HG02943 (cell line): ENCODE data around the gene TRMT44.

ENCODE experiments used
- ATAC-seq: cut with Tn5 transposase; IDR thresholded peaks from one replicate; pipeline ENCODE4 v1.9.1; 2021; ENCODE audit warnings: mild to moderate bottlenecking, low read depth, moderate library complexity; ENCODE audit not compliant: unreplicated experiment

The TRMT44 gene

DNA sequence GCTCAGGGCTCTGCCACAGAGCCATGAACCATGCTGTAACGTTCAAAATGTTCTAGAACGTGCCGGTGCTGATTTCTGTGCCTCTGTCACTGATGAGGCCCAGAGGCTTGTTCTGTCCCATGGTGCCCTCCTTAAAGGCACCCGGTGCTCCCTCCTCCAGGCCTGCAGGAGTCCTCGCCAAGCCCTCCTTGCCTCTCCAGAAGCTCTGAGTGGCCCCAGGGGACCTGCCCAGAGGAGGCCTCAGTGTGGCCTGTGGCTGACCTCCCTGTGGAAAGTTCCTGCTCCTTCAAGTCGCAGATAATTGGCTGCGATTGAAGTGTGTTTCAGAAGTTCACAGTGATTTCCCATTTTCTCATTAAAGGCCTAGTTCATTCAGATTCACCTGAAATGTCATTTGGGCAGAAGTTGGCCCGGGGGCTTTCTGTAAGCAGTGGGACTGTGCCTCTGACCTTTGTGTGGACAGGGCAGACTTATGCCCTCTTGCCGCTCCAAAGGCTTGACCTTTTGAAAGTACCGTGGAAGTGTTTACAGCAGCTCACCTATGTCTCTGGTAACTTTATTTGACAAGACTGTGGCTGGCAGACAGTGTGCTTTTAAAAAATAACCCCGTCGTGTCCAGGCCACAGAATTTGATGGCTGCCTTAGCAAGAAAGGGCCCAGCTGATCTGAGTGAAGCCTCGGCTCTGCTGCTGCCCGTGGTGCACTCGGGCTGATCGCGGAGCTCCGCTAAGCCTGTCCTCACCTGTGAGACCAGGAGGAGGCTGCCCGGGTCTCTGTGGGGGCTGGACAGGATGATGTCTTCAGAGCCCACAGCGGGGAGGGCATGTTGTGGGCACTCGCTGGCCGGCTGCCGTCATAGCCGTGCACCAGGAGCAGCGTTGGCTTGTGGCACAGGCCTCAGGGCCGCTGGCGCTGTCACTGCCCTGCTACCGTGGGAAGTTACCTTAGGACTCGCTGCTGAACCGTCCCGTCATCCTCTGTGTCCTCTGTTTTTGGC, 25.3 kb downstream of the TRMT44 start:
- ATAC-seq: no peak

- ATAC-seq: no peak
Observed at GRCh38 chr4:8467016-8467415, 26.4 kb downstream of the TRMT44 start.

GRCh38 chr4:8468746-8469535, 28.4 kb downstream of the TRMT44 start:
- no peak for ATAC-seq

GRCh38 chr4:8469550-8469949, 29.0 kb downstream of the TRMT44 start:
- no peak for ATAC-seq

DNA sequence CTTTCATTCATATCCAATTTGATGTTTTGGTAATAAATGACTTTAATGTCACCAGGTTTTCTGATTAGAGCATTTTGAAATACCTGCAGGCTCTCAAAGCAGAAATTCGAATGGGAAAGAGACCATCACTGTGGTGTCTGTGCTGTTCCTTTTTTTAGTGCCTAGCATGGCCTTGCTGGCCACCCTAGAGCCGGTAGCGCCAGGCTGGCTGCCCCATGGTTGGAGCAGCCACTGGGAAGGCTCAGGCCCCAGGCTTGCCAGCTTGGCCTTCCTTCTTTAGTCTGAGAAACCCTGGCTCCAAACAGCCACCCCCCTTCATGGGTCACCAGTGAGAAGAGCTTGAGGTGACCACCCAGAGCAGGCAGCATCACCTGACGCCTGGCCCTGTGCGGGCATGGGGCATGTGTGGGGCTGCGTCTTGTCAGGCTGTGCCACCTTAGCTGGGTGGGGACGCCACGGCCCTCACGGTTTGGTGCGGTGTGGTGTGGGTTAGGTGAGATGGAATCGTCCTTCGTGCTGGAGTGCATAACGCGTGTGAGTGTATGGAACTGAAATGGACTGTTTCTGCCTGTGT, 30.0 kb downstream of the TRMT44 start:
- ATAC-seq: no peak

GRCh38 chr4:8471211-8471875, 30.8 kb downstream of the TRMT44 start:
- no peak for ATAC-seq

GRCh38 chr4:8472158-8472688, 31.6 kb downstream of the TRMT44 start:
- ATAC-seq: no peak

DNA sequence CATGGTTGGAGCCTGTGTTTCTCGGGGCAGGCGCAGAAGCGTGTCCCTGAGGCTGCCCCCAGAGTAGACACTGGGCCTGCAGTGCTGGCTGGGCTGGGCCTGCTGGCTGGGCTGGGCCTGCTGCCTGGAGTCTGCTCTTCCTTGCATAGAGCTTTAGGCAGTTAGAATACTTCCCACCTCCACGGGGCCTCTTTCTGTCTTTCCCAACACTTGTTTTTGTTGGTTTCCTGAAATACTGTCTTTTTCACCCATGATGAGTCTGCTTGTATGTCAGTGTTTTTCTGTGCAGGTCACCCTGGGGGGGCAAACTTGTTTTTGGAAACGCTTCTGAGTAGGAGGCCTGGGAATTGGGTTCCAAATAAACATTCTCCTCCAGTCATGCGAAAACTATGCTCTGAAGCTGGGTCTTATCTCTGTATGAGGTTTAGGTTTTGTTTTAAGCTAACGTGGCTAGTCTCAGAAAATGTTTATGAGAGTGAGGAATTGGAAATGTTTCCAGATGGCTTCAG, 32.2 kb downstream of the TRMT44 start:
- no peak for ATAC-seq

DNA sequence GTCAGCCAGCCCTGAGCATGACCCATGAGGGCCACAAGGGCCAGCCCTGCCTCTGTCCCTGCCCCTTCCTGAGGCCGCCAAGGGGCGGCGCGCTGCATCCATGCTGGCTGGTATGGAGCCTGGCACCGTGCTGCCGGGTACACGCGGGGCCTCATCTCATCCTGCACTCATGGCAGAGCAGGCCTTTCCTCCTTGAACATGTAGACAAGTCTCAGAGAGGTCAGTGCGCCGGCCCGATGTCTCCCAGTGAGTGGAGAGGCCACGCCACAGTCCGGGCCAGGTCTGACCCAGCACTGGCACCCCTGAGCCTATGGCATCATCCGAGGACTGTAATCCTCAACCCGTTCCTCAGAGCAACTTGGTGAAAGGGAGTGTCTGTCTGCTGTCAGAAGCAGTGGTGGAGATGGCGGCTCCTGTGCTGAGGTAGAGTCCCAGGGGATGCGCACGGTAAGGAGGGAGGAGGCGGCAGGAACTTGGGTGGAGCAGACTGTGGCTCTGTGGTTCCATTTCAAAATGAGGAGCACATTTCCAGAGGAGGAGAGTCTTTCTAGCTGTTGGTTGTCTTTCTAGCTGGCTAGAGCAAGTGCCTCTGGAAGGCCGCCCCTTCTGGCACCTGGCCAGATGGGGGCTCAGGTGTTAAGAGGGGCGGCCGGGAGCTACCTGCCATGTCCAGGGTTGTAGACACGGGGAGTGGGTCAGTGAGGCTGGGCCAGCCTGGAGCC, 32.8 kb downstream of the TRMT44 start:
- no peak for ATAC-seq

DNA sequence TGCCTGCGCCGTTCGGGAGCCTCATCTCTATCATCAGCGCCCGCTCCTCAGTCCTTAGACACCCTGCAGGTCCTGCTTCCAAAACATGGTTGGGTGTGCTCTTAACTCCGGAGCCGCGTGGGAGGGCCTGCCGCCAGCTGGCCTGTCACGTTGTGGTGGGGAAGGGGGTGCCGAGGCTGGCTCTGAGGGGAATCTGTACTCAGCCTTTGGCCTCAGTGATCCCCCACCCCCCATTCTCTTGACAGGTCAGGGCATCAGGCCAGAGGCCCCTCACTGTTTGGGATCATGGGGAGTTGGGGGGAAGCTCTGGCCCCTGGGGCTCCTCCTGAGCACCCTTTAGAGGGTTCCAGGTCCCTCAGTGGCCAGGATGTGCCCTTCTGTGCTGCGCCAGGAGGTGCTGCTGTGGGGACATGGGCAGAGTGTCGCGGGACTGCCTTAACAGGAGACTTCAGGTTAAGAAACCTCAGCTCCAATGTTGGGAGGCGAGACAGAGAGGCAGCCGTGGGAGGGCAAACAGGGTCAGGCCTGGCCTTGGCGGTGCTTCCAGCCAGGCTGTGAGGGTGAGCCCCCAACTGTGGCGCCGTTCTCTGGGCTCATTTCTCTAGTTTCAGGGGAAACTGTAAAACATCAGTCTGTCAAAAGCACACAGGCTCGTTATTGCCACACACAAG, 33.5 kb downstream of the TRMT44 start:
- no peak for ATAC-seq

DNA sequence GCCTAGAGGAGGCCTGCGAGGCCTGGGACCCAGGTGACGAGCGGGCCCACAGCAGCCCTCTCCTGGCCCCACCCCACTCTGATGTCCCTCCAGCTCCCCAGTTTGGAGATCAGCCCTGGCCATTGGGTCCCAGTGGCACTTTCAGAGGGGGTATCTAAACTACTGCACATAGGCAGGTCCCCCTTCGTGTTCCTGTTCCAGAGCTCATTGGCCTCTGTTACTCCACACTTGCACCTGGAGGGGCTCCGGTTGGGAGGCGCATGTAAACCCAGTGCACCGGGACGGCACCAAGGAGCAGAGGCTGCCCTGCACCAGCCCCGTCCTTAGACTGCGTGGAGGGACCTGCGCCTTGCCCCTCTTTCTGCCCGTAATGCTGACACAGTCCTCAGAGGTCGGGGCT, 34.3 kb downstream of the TRMT44 start:
- no peak for ATAC-seq

- no peak for ATAC-seq
Observed at GRCh38 chr4:8475751-8476575, 35.4 kb downstream of the TRMT44 start.

GRCh38 chr4:8477095-8477635, 36.6 kb downstream of the TRMT44 start:
- ATAC-seq: no peak

GRCh38 chr4:8477676-8478075, 37.1 kb downstream of the TRMT44 start:
- ATAC-seq: no peak

- no peak for ATAC-seq
Observed at GRCh38 chr4:8478371-8478770, 37.8 kb downstream of the TRMT44 start.

DNA sequence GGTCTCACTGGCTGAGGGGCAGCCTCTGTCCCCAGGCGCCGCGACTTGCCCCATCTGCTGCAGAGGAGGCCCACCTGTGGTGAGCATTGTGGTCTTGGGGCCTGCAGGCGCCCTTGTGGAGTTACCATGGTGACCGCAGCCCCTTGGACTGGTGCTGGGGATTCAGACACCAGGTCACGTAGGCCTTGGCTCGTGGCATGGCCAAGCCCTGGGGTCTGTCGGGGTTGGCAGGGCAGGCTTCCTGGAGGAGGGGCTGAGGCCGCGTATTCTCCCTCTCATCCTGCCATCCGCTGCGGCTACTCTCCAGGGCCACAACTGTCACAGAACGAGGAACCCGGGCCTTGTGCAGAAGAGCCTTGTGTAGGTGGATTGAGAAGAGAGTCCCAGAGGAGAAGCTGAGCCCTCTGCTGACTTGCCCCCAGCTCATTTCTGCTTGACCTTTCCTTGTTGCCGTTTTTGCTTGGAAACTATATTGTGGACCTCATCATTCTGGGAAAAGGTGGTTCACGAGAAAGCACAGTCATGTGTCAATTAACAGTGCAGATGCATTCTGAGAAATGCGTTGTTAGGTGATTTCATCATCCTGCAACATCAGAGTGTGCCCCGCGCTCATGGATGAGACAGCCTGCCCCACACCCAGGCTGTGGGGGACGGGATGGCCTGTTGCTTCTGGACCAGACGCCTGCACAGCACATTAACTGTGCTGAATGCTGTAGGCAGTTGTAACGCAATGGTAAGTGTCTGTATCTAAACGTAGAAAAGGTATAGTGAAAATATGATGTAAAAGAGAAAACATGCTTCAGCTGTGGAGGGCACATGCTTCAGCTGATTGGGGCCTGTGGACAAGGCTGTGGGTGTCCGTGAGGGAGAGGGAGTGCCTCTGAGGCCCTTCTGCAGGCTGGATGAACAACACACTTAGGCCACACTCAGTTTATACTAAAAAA, 38.5 kb downstream of the TRMT44 start:
- no peak for ATAC-seq

DNA sequence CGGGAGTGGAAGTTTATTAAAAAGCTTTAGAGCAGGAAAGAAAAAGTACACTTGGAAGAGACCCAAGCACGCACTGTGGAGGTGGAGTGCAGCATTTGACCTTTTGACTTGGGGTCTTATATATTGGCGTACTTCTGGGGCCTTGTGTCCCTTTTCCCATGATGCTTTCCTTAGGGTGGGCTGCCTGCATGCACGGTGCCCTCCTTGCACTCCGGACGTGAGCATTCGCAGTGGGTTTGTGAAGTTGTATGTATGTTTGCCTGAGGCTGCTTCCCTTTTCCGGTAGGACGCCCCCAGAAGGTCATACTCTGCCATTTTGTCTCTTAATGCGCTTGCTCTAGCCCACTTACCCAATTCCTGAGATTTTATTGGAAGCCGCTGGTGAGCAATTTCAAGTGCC, 39.6 kb downstream of the TRMT44 start:
- ATAC-seq: no peak
